ENCODE measurements around the gene DHODH. TPM values are rescaled to one million over a fixed set of nuclear protein-coding genes. Genes with fewer than 3 reads are reported as not detected.
"Not testable (repeated sequence)": the region's sequence is repeated elsewhere in the genome, so short reads cannot be mapped to it uniquely, and the experiment has no call there.

The DHODH gene
- total RNA-seq, 3 donors from 2014 or later: 4.0 to 7.8 (median 6.2) TPM

DNA sequence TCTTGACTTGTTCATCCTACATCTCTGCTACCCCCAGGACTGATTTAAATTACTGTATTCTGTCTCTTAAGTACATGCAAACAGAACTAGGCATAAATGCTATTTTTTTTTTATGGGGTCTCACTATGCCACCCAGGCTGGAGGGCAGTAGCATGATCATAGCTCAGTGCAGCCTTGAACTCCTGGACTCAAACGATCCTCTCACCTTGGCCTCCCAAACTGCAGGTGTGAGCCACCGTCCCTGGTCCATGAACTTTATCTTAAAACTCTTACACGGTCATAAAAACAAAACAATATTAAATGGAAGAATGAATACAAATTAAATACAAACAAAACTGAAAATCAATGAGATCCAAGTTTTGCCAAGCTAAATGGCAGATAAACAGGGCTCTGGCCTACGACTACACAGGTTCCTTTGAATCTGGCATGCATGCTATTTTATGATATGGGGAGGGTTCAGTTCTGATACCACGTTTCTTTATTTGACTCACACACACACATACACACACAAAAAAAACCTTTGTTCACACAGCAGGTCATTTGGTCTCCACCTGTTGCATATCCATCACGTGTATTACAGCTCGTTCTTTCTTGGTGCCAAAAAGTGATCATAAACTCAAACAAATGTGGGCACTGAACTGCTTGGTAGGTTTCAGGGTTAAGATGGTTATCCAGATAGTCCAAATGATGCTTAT, 7.2 kb upstream of the DHODH start:
- intact Hi-C loops (cut with DNase I; ENCODE audit: low total_unique reads): no loop called here

DNA sequence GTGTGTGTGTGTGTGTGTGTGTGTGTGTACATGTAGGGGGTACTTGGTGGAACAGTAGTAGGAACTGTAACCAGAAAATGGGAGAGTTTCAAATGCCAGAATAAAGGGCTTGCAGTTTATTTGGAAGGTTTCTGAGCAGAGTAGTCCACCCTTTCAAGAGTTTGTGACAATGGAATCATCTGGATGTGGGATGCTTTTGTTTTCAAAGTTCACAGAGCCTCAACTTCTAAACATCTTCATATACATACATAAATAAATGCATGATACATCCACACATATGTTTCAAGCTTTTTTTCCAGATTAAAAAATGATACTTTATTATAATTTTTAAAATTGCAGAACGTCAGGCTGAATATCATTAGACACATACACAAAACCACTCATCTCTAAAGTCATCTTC, 5.9 kb upstream of the DHODH start:
- TF ChIP-seq POLR2AphosphoS5 (IDR thresholded peaks at IDR 0.05): no peak
- no peak for TF ChIP-seq POLR2A (IDR thresholded peaks at IDR 0.05)
- TF ChIP-seq, protein P1, sequence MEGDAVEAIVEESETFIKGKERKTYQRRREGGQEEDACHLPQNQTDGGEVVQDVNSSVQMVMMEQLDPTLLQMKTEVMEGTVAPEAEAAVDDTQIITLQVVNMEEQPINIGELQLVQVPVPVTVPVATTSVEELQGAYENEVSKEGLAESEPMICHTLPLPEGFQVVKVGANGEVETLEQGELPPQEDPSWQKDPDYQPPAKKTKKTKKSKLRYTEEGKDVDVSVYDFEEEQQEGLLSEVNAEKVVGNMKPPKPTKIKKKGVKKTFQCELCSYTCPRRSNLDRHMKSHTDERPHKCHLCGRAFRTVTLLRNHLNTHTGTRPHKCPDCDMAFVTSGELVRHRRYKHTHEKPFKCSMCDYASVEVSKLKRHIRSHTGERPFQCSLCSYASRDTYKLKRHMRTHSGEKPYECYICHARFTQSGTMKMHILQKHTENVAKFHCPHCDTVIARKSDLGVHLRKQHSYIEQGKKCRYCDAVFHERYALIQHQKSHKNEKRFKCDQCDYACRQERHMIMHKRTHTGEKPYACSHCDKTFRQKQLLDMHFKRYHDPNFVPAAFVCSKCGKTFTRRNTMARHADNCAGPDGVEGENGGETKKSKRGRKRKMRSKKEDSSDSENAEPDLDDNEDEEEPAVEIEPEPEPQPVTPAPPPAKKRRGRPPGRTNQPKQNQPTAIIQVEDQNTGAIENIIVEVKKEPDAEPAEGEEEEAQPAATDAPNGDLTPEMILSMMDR (IDR thresholded peaks at IDR 0.05): no peak
- intact Hi-C loops (cut with DNase I; ENCODE audit: low total_unique reads): no loop called here
- Histone ChIP-seq H3K4me1 (no peaks in the 10 kb centered on the region), H3K9me3 (no peaks in the 10 kb centered on the region), H3K36me3 (no peaks in the 10 kb centered on the region), H3K27ac (no peak overlapping the region), H3K4me3 (no peak overlapping the region), H3K27me3 (no peaks in the 10 kb centered on the region)
- no peak for DNase-seq (ENCODE audit: low spot score in 2 of 2)

More for the DNA sequence above, 7.2 kb upstream of the DHODH start:
- no peak for DNase-seq (ENCODE audit: low spot score in 2 of 2)
- Histone ChIP-seq H3K36me3 (no peaks in the 10 kb centered on the region), H3K4me3 (no peak overlapping the region), H3K27ac (no peak overlapping the region), H3K4me1 (no peaks in the 10 kb centered on the region), H3K9me3 (no peaks in the 10 kb centered on the region), H3K27me3 (no peaks in the 10 kb centered on the region)
- TF ChIP-seq, protein P1 (IDR thresholded peaks at IDR 0.05): no peak
- TF ChIP-seq POLR2AphosphoS5 (IDR thresholded peaks at IDR 0.05) (no peak), POLR2A (IDR thresholded peaks at IDR 0.05) (no peak)

DNA sequence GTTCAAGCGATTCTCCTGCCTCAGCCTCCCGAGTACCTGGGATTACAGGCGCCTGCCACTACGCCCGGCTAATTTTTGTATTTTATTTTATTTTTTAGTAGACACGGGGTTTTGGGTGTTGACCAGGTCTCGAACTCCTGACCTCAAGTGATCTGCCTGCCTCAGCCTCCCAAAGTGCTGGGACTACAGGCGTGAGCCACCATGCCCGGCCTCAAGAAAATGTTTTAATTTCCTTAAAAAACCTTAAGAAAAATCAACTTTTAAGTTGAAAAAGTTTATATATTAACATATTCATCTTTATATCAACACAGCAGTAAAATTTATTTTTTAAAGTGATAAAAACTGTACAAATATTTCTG, 500 bp upstream of the DHODH start:
- H3K9me3 ChIP-seq; intact Hi-C loops (cut with DNase I; ENCODE audit: low total_unique reads); H3K4me1 ChIP-seq; H3K27ac ChIP-seq; DNase-seq (ENCODE audit: low spot score in 2 of 2); H3K36me3 ChIP-seq; H3K27me3 ChIP-seq: not testable (repeated sequence)
- H3K4me3 ChIP-seq: peak overlapping the region; percentile 89 to 92 (median 91)

- intact Hi-C loops (cut with DNase I; ENCODE audit: low total_unique reads): no loop called here
- no peak overlapping the region for H3K4me3 ChIP-seq
- H3K36me3 ChIP-seq: no peaks in the 10 kb centered on the region
- no peak overlapping the region for H3K27ac ChIP-seq
- peaks cover 0 to 9% of the 10 kb centered on the region in 2 donors for H3K4me1 ChIP-seq
- no peaks in the 10 kb centered on the region for H3K9me3 ChIP-seq
- TF ChIP-seq POLR2AphosphoS5 (IDR thresholded peaks at IDR 0.05) (no peak), POLR2A (IDR thresholded peaks at IDR 0.05) (no peak)
- TF ChIP-seq, protein P1 (IDR thresholded peaks at IDR 0.05): no peak
- DNase-seq (ENCODE audit: low spot score in 2 of 2): no peak
- no peaks in the 10 kb centered on the region for H3K27me3 ChIP-seq
Observed at GRCh38 chr16:72009779-72010178, 1.2 kb downstream of the DHODH start.

DNA sequence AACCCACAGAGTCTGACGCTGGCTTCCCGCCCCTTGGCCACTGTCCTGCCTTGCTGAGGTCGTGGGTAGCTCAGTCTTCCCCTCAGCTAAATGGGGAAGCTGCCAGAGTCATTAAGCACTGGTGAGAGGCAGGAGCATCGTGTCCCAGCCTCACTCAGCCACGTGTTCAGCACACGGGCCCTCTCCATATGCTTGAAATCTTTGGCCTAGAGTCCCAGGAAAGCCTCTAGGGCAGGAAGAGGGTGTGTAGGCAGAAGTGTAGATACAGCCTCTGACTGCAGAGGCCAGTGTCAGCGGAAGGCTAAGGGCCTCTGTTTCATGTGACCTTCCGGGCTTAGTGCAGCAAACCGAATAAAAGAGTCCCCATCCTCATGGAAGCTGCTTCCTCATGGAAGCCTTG, 4.1 kb downstream of the DHODH start:
- H3K27ac ChIP-seq: peak overlapping the region; percentile 25 to 81
- H3K9me3 ChIP-seq: no peaks in the 10 kb centered on the region
- TF ChIP-seq POLR2A (IDR thresholded peaks at IDR 0.05): no peak
- TF ChIP-seq POLR2AphosphoS5 (IDR thresholded peaks at IDR 0.05): no peak
- TF ChIP-seq, protein P1 (IDR thresholded peaks at IDR 0.05): no peak
- H3K27me3 ChIP-seq: no peaks in the 10 kb centered on the region
- no peaks in the 10 kb centered on the region for H3K36me3 ChIP-seq
- no peak overlapping the region for H3K4me3 ChIP-seq
- peaks cover 0 to 9% of the 10 kb centered on the region in 2 donors for H3K4me1 ChIP-seq
- intact Hi-C loops (cut with DNase I; ENCODE audit: low total_unique reads): no loop called here
- DNase-seq (ENCODE audit: low spot score in 2 of 2): no peak

Measured in breast epithelium (tissue), 4 donors.